ENCODE data around the gene POLR2E. TPM values are rescaled to one million over a fixed set of nuclear protein-coding genes. Genes with fewer than 3 reads are reported as not detected.

Gene POLR2E
- total and polyA plus RNA-seq, 9 of the 15 experiments (the other 6 are each of a cell fraction or from before 2014, with no cell fraction given) = 3.4 to 413 (median 244) TPM

DNA sequence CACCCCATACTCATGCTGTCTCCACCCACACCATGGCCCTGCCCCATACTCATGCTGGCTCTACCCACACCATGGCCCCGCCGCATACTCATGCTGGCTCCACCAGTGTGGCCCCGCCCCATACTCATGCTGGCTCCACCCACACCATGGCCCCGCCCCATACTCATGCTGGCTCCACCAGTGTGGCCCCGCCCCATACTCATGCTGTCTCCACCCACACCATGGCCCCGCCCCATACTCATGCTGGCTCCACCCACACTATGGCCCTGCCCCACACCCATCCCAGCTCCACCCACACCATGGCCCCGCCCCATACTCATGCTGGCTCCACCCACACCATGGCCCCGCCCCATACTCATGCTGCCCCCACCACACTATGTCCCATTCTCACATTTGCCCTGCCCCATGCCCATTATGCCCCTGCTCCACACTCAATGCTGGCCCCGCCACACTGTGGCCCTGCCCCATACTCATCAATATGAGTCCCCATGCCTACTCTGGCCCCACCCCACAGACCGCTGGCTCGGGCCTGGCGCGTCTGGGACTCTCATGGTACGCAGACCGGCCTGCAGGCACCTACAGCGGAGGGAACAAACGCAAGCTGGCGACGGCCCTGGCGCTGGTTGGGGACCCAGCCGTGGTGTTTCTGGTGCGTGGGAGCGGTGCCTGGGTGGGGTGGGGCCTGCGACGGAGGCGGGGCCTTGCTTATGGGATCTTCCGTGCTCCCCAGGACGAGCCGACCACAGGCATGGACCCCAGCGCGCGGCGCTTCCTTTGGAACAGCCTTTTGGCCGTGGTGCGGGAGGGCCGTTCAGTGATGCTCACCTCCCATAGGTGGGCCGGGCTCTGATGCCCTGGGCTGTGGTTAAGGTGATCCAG is 31.9 kb downstream of the POLR2E start:
- peaks cover 9 to 68% of the 10 kb centered on the region in 2 experiments for H3K4me1 ChIP-seq (replicated peaks in 1 of 2; ENCODE audit: control insufficient read depth in 2 of 2, insufficient read depth in 2 of 2, low read length in 2 of 2)
- H3K36me3 ChIP-seq (ENCODE audit: control insufficient read depth, insufficient read depth, low read length) = peaks cover 32% of the 10 kb centered on the region
- intact Hi-C loops (cut with micrococcal nuclease) (no loop called here), in situ Hi-C loops (cut with MboI) (no loop called here)
- no peaks in the 10 kb centered on the region for H3K9me3 ChIP-seq (replicated peaks; ENCODE audit: control insufficient read depth, insufficient read depth, low read depth, low read length)
- DNase-seq (ENCODE audit: extremely low read depth in 1 of 4, low spot score in 3 of 4) = peak; percentile 77 to 87 (median 82)
- H3K4me2 ChIP-seq (ENCODE audit: insufficient read depth, low read length) = no peak overlapping the region
- WGBS (ENCODE audit: insufficient coverage, low coverage, missing lambda C conversion rate) = 61% methylated on average over 34 of the region's 37 CpGs
- no TSS peak for BruUV-seq (replicated peaks)
- no peaks in the 10 kb centered on the region for H4K20me1 ChIP-seq (replicated peaks; ENCODE audit: control insufficient read depth, insufficient read depth, low read length)
- ChIA-PET POLR2A (interaction anchor here (1.1 kb wide), 1 partner anchor 9 kb away, joined by 4 read pairs; no protein-coding TSS in a partner anchor), CTCF (ENCODE audit: low intra/inter-chr PET ratio) (no interaction called here)
- H2AFZ ChIP-seq (ENCODE audit: low read depth, low read length) = no peak overlapping the region
- FAIRE-seq = peak; percentile 97
- H3K4me3 ChIP-seq = no peak overlapping the region
- peak overlapping the region; percentile 32; the same call in 1 of the 3 replicates for H3K27ac ChIP-seq (ENCODE audit: extremely low read depth, low read depth, low read length)
- no peak overlapping the region; a peak in 1 of 4 replicates for H3K9ac ChIP-seq (ENCODE audit: insufficient read depth in 1 of 2, low read depth in 2 of 2, low read length in 2 of 2)
- no peaks in the 10 kb centered on the region for H3K9me1 ChIP-seq (ENCODE audit: control insufficient read depth, insufficient read depth, low read length)
- no peaks in the 10 kb centered on the region for H3K27me3 ChIP-seq (ENCODE audit: control insufficient read depth in 2 of 2, insufficient read depth in 2 of 2, low read length in 2 of 2)
- ATAC-seq = peak; percentile 57
- no peaks in the 10 kb centered on the region for H3K79me2 ChIP-seq (ENCODE audit: control insufficient read depth, insufficient read depth, low read length)
- TF ChIP-seq, protein P1, sequence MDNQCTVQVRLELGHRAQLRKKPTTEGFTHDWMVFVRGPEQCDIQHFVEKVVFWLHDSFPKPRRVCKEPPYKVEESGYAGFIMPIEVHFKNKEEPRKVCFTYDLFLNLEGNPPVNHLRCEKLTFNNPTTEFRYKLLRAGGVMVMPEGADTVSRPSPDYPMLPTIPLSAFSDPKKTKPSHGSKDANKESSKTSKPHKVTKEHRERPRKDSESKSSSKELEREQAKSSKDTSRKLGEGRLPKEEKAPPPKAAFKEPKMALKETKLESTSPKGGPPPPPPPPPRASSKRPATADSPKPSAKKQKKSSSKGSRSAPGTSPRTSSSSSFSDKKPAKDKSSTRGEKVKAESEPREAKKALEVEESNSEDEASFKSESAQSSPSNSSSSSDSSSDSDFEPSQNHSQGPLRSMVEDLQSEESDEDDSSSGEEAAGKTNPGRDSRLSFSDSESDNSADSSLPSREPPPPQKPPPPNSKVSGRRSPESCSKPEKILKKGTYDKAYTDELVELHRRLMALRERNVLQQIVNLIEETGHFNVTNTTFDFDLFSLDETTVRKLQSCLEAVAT (IDR thresholded peaks at IDR 0.05) = no peak
- TF ChIP-seq POLR2AphosphoS2 (IDR thresholded peaks at IDR 0.05; ENCODE audit: low read length) = peak; percentile 93
- TF ChIP-seq VEZF1 (CRISPR knock-in tag; IDR thresholded peaks at IDR 0.05) = peak; percentile 52; the same call in 1 of the 2 replicates
- TF ChIP-seq SP1 (CRISPR knock-in tag; IDR thresholded peaks at IDR 0.05) = peak; percentile 78
- 0 out of 2 replicates have a peak, but pooled peaks have one; percentile 10 for TF ChIP-seq MYC (IDR thresholded peaks at IDR 0.05; ENCODE audit: low read depth, low read length)
- TF ChIP-seq MYC (CRISPR knock-in tag; IDR thresholded peaks at IDR 0.05; ENCODE audit: borderline replicate concordance, low read depth) = no peak
- peak; percentile 50 for TF ChIP-seq RBFOX2 (IDR thresholded peaks at IDR 0.05; ENCODE audit: low read depth, low read length)
- TF ChIP-seq FIP1L1 (IDR thresholded peaks at IDR 0.05; ENCODE audit: low read depth, low read length, poor library complexity, severe bottlenecking) = peak; percentile 85
- no peak for TF ChIP-seq THRA (IDR thresholded peaks at IDR 0.05)
- peak; percentile 66 for TF ChIP-seq POLR2A (conservative IDR thresholded peaks at IDR 0.05)
- peak in 1 of 3 experiments; percentile 24 for TF ChIP-seq YY1 (IDR thresholded peaks at IDR 0.05; ENCODE audit: borderline replicate concordance in 1 of 3, control insufficient read depth in 1 of 3, extremely low read depth in 1 of 3, insufficient read depth in 3 of 3, insufficient read length in 1 of 3, insufficient replicate concordance in 2 of 3, low read depth in 1 of 3, low read length in 2 of 3)
- peak; percentile 73 for TF ChIP-seq SUPT5H (IDR thresholded peaks at IDR 0.05)
- no peak for TF ChIP-seq SAFB2 (IDR thresholded peaks at IDR 0.05; ENCODE audit: borderline replicate concordance, low read depth, low read length, severe bottlenecking)
- 0 out of 2 replicates have a peak, but pooled peaks have one; percentile 68 for TF ChIP-seq CBFB (CRISPR knock-in tag; IDR thresholded peaks at IDR 0.05)
- no peak for TF ChIP-seq NR1H2 (CRISPR knock-in tag; IDR thresholded peaks at IDR 0.05)
- no peak for TF ChIP-seq ZNF12 (CRISPR knock-in tag; IDR thresholded peaks at IDR 0.05)
- no peak for TF ChIP-seq ZBED1 (IDR thresholded peaks at IDR 0.05)
- peak; percentile 40 for TF ChIP-seq POLR2B (IDR thresholded peaks at IDR 0.05; ENCODE audit: low read depth, partially characterized antibody)

Measured in K562 (cell line).